ENCODE data around the gene PRKCA. TPM values are rescaled to one million over a fixed set of nuclear protein-coding genes. Genes with fewer than 3 reads are reported as not detected.

The PRKCA gene
- total RNA-seq, 1 donor, result 60.5 TPM

GRCh38 chr17:66822009-66822408 lies 519.6 kb downstream of the PRKCA start:
- no peak for TF ChIP-seq CTCF (IDR thresholded peaks at IDR 0.05; ENCODE audit: insufficient read depth, low read depth, low read length)
- no peak overlapping the region for H3K4me3 ChIP-seq (ENCODE audit: low read depth, low read length)

GRCh38 chr17:66826856-66827255 lies 524.4 kb downstream of the PRKCA start:
- no peak for TF ChIP-seq CTCF (IDR thresholded peaks at IDR 0.05; ENCODE audit: insufficient read depth, low read depth, low read length)
- DNase-seq (ENCODE audit: low read depth), result no peak
- no peak overlapping the region for H3K4me3 ChIP-seq (ENCODE audit: low read depth, low read length)

More at GRCh38 chr17:66822009-66822408, 519.6 kb downstream of the PRKCA start:
- DNase-seq (ENCODE audit: low read depth), result no peak

- no peak for TF ChIP-seq CTCF (IDR thresholded peaks at IDR 0.05; ENCODE audit: insufficient read depth, low read depth, low read length)
- H3K4me3 ChIP-seq (ENCODE audit: low read depth, low read length), result no peak overlapping the region
- peak; percentile 74 for DNase-seq (ENCODE audit: low read depth)
These were observed 527.0 kb downstream of the PRKCA start for GRCh38 chr17:66829386-66829864.

- DNase-seq (ENCODE audit: low read depth), result no peak
- no peak overlapping the region for H3K4me3 ChIP-seq (ENCODE audit: low read depth, low read length)
- TF ChIP-seq CTCF (IDR thresholded peaks at IDR 0.05; ENCODE audit: insufficient read depth, low read depth, low read length), result no peak
These were observed 527.5 kb downstream of the PRKCA start for GRCh38 chr17:66829883-66830282.

- no peak for TF ChIP-seq CTCF (IDR thresholded peaks at IDR 0.05; ENCODE audit: insufficient read depth, low read depth, low read length)
These were observed 528.0 kb downstream of the PRKCA start for GRCh38 chr17:66830451-66830850.

GRCh38 chr17:66831383-66832210 lies 529.2 kb downstream of the PRKCA start:
- DNase-seq (ENCODE audit: low read depth), result no peak
- H3K4me3 ChIP-seq (ENCODE audit: low read depth, low read length), result no peak overlapping the region
- no peak for TF ChIP-seq CTCF (IDR thresholded peaks at IDR 0.05; ENCODE audit: insufficient read depth, low read depth, low read length)

More at GRCh38 chr17:66830451-66830850, 528.0 kb downstream of the PRKCA start:
- DNase-seq (ENCODE audit: low read depth), result no peak
- H3K4me3 ChIP-seq (ENCODE audit: low read depth, low read length), result no peak overlapping the region
